ENCODE measurements around the gene CHMP2B. TPM values are rescaled to one million over a fixed set of nuclear protein-coding genes. Genes with fewer than 3 reads are reported as not detected.

Gene CHMP2B
- total RNA-seq, 1 experiment from 2014 or later: 39.3 TPM

DNA sequence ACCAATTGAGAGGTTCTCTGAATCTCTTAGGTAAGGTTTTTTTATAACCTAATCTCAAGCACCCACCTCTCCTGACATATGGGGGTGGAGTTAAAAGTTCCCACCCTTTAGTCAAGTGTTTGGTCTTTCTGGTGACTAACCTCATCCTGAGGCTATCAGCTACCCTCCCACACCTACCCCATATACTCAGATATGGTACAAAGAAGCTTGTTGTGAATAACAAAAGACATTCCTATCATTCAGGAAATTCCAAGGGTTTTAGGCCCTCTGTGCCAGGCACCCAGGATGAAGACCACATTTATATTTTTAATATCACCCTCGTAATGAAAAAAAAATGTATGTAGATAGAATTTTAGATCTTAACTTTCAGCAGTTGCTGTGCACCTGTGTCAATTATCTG, 9.0 kb downstream of the CHMP2B start:
- Mint-ChIP-seq H3K27me3 (ENCODE audit: low read depth) (no peaks in the 10 kb centered on the region), H3K36me3 (ENCODE audit: insufficient read depth in 1 of 3, low read depth in 3 of 3) (peaks cover 9 to 31% (median 25%) of the 10 kb centered on the region in 3 experiments; a peak in 5 of 7 replicates), H3K4me1 (peaks cover 19 to 22% of the 10 kb centered on the region in 2 experiments), H3K27ac (no peak overlapping the region), H3K9me3 (no peaks in the 10 kb centered on the region; a peak in 1 of 5 replicates), H3K4me3 (no peak overlapping the region)
- Histone ChIP-seq H3K9ac (ENCODE audit: extremely low read depth, insufficient read length, low read length) (no peak overlapping the region), H2BK5ac (ENCODE audit: insufficient read length, low read length) (no peak overlapping the region), H4K91ac (ENCODE audit: insufficient read length, low read depth, low read length) (no peak overlapping the region), H3K23me2 (ENCODE audit: insufficient read length, low read depth, low read length, poor library complexity, severe bottlenecking) (no peaks in the 10 kb centered on the region), H3K9me3 (ENCODE audit: control insufficient read depth, low read depth, low read length) (peaks cover 6% of the 10 kb centered on the region), H3K4me1 (ENCODE audit: insufficient read depth, low read length) (no peaks in the 10 kb centered on the region), H2BK120ac (ENCODE audit: low read depth, low read length, poor library complexity, severe bottlenecking) (no peak overlapping the region), H3K27ac (ENCODE audit: insufficient read length, low read depth, low read length) (no peak overlapping the region), H3K79me1 (ENCODE audit: insufficient read depth, low read depth, low read length, poor library complexity, severe bottlenecking) (no peaks in the 10 kb centered on the region), H3K79me2 (ENCODE audit: insufficient read depth, low read length) (peaks cover 6% of the 10 kb centered on the region; the same call in 1 of the 2 replicates), H3K4ac (ENCODE audit: low read depth, low read length) (no peak overlapping the region), H3K14ac (ENCODE audit: insufficient read depth, low read length) (no peak overlapping the region), H3K18ac (ENCODE audit: insufficient read length, low read depth, low read length) (no peak overlapping the region), H2BK12ac (ENCODE audit: insufficient read length, low read depth, low read length) (no peak overlapping the region), H2BK20ac (ENCODE audit: low read depth, low read length, poor library complexity, severe bottlenecking) (no peak overlapping the region), H3K56ac (ENCODE audit: insufficient read length, low read depth, low read length) (no peak overlapping the region), H3K4me2 (ENCODE audit: insufficient read depth, insufficient read length, low read length) (no peak overlapping the region), H2AFZ (ENCODE audit: low read length) (no peak overlapping the region), H4K20me1 (ENCODE audit: control insufficient read depth, insufficient read depth, insufficient read length) (no peaks in the 10 kb centered on the region), H4K8ac (replicated peaks; ENCODE audit: insufficient read length, low read depth, low read length) (no peak overlapping the region), H3K27me3 (ENCODE audit: insufficient read depth, low read length) (no peaks in the 10 kb centered on the region), H3K23ac (ENCODE audit: insufficient read length, low read depth, low read length) (no peak overlapping the region), H2AK5ac (ENCODE audit: insufficient read length, low read length) (no peak overlapping the region), H4K5ac (ENCODE audit: insufficient read length, low read depth, low read length) (no peak overlapping the region), H2BK15ac (ENCODE audit: low read depth, low read length) (no peak overlapping the region), H3T11ph (ENCODE audit: low read length) (no peak overlapping the region)
- TF ChIP-seq, protein P1, sequence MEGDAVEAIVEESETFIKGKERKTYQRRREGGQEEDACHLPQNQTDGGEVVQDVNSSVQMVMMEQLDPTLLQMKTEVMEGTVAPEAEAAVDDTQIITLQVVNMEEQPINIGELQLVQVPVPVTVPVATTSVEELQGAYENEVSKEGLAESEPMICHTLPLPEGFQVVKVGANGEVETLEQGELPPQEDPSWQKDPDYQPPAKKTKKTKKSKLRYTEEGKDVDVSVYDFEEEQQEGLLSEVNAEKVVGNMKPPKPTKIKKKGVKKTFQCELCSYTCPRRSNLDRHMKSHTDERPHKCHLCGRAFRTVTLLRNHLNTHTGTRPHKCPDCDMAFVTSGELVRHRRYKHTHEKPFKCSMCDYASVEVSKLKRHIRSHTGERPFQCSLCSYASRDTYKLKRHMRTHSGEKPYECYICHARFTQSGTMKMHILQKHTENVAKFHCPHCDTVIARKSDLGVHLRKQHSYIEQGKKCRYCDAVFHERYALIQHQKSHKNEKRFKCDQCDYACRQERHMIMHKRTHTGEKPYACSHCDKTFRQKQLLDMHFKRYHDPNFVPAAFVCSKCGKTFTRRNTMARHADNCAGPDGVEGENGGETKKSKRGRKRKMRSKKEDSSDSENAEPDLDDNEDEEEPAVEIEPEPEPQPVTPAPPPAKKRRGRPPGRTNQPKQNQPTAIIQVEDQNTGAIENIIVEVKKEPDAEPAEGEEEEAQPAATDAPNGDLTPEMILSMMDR (conservative IDR thresholded peaks at IDR 0.05): no peak
- no CpG with 5 or more reads among the region's 1 CpG for WGBS (ENCODE audit: extremely low coverage, insufficient read length, low lambda C conversion rate)
- DNase-seq: no peak
